Common myeloid progenitor, CD34-positive (primary cell): ENCODE results near the gene STUB1.

Experiments
- CTCF ChIA-PET: fragments of 350-600 bp; sonication (Branson Sonifier 250); formaldehyde crosslinking; loops from one replicate; lab custom pipeline; 2021; ENCODE audit warnings: antibody characterized with exemption; lab: Charles Lee
- POLR2A ChIA-PET: fragments of 350-600 bp; sonication (Branson Sonifier 250); formaldehyde crosslinking; loops from one replicate; lab custom pipeline; 2021; ENCODE audit warnings: antibody characterized with exemption; lab: Charles Lee
- DNase-seq, 3 donors: peaks; one replicate each; pipeline versions ENCODE4 v3.0.0 to v3.0.0-alpha.2; 2013
- H3K27ac ChIP-seq, 2 experiments: 1 replicate in 1 of 2; 2 replicates in 1 of 2; pipeline ENCODE4 v1.7.0; 2013; ENCODE audit warnings: inconsistent platforms in 2 of 2, low read length in 2 of 2, mild to moderate bottlenecking in 2 of 2, low read depth in 1 of 2, moderate library complexity in 1 of 2; ENCODE audit not compliant: severe bottlenecking in 2 of 2, insufficient read depth in 1 of 2, poor library complexity in 1 of 2
- H3K27me3 ChIP-seq, 5 experiments: replicated peaks in 2 of 5; 1 replicate in 3 of 5; 2 replicates in 2 of 5; pipeline versions ENCODE4 v1.6.1 to v1.7.0; 2013; ENCODE audit warnings: low read length in 4 of 5, mild to moderate bottlenecking in 2 of 5, moderate library complexity in 2 of 5, inconsistent platforms in 1 of 5; ENCODE audit not compliant: insufficient read depth in 5 of 5, control insufficient read depth in 4 of 5
- H3K36me3 ChIP-seq, 4 experiments: 1 replicate in 2 of 4; 2 replicates in 2 of 4; pipeline versions ENCODE4 v1.6.1 to v1.7.0; 2013; ENCODE audit warnings: low read length in 3 of 4, control low read depth in 1 of 4, mild to moderate bottlenecking in 1 of 4; ENCODE audit not compliant: control insufficient read depth in 4 of 4, insufficient read depth in 4 of 4
- H3K4me1 ChIP-seq, 4 experiments: 1 replicate in 3 of 4; 2 replicates in 1 of 4; pipeline versions ENCODE4 v1.6.1 to v1.7.1; 2013; ENCODE audit warnings: low read length in 3 of 4, mild to moderate bottlenecking in 3 of 4, control low read depth in 1 of 4, inconsistent platforms in 1 of 4, moderate library complexity in 1 of 4; ENCODE audit not compliant: control insufficient read depth in 4 of 4, insufficient read depth in 4 of 4; ENCODE audit errors: control extremely low read depth in 1 of 4
- H3K4me3 ChIP-seq, 7 experiments: 1 replicate in 4 of 7; 2 replicates in 3 of 7; pipeline versions ENCODE4 v1.5.1 to v1.7.0; 2013; ENCODE audit warnings: mild to moderate bottlenecking in 7 of 7, low read length in 6 of 7, moderate library complexity in 6 of 7, inconsistent platforms in 2 of 7, low read depth in 2 of 7, control low read depth in 1 of 7; ENCODE audit not compliant: insufficient read depth in 4 of 7, control insufficient read depth in 1 of 7; ENCODE audit errors: extremely low read depth in 1 of 7
- H3K9me3 ChIP-seq, 5 experiments: 1 replicate in 4 of 5; 2 replicates in 1 of 5; pipeline versions ENCODE4 v1.6.1 to v1.7.1; 2013; ENCODE audit warnings: low read length in 4 of 5, mild to moderate bottlenecking in 2 of 5, inconsistent platforms in 1 of 5, low read depth in 1 of 5, moderate library complexity in 1 of 5; ENCODE audit not compliant: control insufficient read depth in 4 of 5, insufficient read depth in 2 of 5; ENCODE audit errors: control extremely low read depth in 1 of 5
- WGBS: methylation state at CpG from one replicate; pipeline ENCODE4 v1.1.5; 2013; ENCODE audit not compliant: insufficient coverage; 5-methylcytosine and 5-hydroxymethylcytosine counted together

Gene STUB1

GRCh38 chr16:638034-638543 lies 42.1 kb upstream of the STUB1 start:
- H3K4me3 ChIP-seq = no peak overlapping the region
- ChIA-PET POLR2A (no interaction called here), CTCF (interaction anchor here (3.3 kb wide), 1 partner anchor 22 kb away, joined by 9 read pairs; no protein-coding TSS in a partner anchor)
- peaks cover 0 to 14% (median 11%) of the 10 kb centered on the region in 4 experiments for H3K36me3 ChIP-seq
- no peaks in the 10 kb centered on the region for H3K9me3 ChIP-seq
- WGBS = 94% methylated on average over 10 of the region's 15 CpGs
- peaks cover 0 to 49% (median 45%) of the 10 kb centered on the region in 4 experiments for H3K4me1 ChIP-seq
- H3K27me3 ChIP-seq = no peaks in the 10 kb centered on the region
- H3K27ac ChIP-seq = no peak overlapping the region
- DNase-seq = no peak

- 98% methylated on average over 6 of the region's 9 CpGs for WGBS
- peaks cover 0 to 52% (median 46%) of the 10 kb centered on the region in 4 experiments for H3K4me1 ChIP-seq
- H3K27ac ChIP-seq = no peak overlapping the region
- ChIA-PET POLR2A (no interaction called here), CTCF (interaction anchor here (3.3 kb wide), 1 partner anchor 21 kb away, joined by 9 read pairs; no protein-coding TSS in a partner anchor)
- H3K36me3 ChIP-seq = peaks cover 0 to 7% (median 5%) of the 10 kb centered on the region in 4 experiments
- H3K9me3 ChIP-seq = no peaks in the 10 kb centered on the region
- no peak overlapping the region for H3K4me3 ChIP-seq
- no peak for DNase-seq
- no peaks in the 10 kb centered on the region for H3K27me3 ChIP-seq
Observed at GRCh38 chr16:638836-639235, 41.4 kb upstream of the STUB1 start.

DNA sequence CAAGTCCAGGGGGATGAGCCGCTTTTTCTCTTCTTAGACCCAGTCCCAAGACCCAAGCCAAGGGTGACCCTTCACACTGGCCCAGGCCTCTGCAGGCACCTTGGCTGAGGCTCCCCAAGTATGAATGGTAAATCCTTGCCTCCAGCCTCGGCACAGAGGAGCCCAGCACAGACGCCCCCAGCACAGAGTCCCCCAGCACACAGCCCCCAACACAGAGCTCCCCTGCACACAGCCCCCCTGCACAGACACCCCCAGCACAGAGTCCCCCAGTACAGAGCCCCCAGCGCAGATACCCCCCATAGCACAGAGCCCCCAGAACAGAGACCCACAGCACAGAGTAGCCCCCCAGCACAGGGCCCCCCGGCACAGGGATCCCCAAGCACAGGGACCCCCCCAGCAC lies 39.6 kb upstream of the STUB1 start:
- CTCF ChIA-PET = no interaction called here
- Histone ChIP-seq H3K27ac (peak overlapping the region in 1 of 2 experiments; percentile 73), H3K9me3 (no peaks in the 10 kb centered on the region), H3K4me3 (peak overlapping the region in 2 of 7 experiments; percentile 75 to 79), H3K27me3 (no peaks in the 10 kb centered on the region), H3K4me1 (peaks cover 0 to 43% (median 37%) of the 10 kb centered on the region in 4 experiments), H3K36me3 (no peaks in the 10 kb centered on the region)
- POLR2A ChIA-PET = no interaction called here
- no peak for DNase-seq
- WGBS = 100% methylated on average over 1 of the region's 5 CpGs

GRCh38 chr16:641326-642188 lies 38.7 kb upstream of the STUB1 start, which contains the start of gene MCRIP2:
Gene MCRIP2 (plus strand): TSS chr16:641828. CDS start chr16:641992, 164 bp downstream.
- H3K27ac ChIP-seq = peak within 1 kb of the TSS in 1 of 2 experiments; percentile 73

GRCh38 chr16:642189-643049 lies 37.8 kb upstream of the STUB1 start:
- Histone ChIP-seq H3K4me1 (peaks cover 0 to 35% (median 32%) of the 10 kb centered on the region in 4 experiments), H3K27me3 (no peaks in the 10 kb centered on the region), H3K4me3 (peak overlapping the region; percentile 39 to 79 (median 69)), H3K9me3 (no peaks in the 10 kb centered on the region), H3K36me3 (peaks cover 0 to 12% (median 0%) of the 10 kb centered on the region in 4 experiments), H3K27ac (no peak overlapping the region)
- ChIA-PET CTCF (interaction anchor here (1.2 to 1.6 kb wide), 2 partner anchors 20 to 26 kb away, joined by 3 read pairs; partner anchors contain the start of gene RHOT2), POLR2A (no interaction called here)
- WGBS = 2% methylated on average over 45 of the region's 72 CpGs
- DNase-seq = peak in 2 of 3 donors; percentile 25 to 35

More at GRCh38 chr16:641326-642188, 38.7 kb upstream of the STUB1 start, which contains the start of gene MCRIP2:
- DNase-seq = peak; percentile 37 to 57 (median 51)
- H3K4me3 ChIP-seq = peak within 1 kb of the TSS; percentile 39 to 79 (median 69)
- ChIA-PET CTCF (interaction anchor here (1.6 kb wide), 1 partner anchor 21 kb away, joined by 3 read pairs; no protein-coding TSS in a partner anchor), POLR2A (no interaction called here)
- H3K36me3 ChIP-seq = peaks cover 0 to 4% (median 0%) of the 10 kb centered on the region in 4 experiments
- peaks cover 0 to 36% (median 32%) of the 10 kb centered on the region in 4 experiments for H3K4me1 ChIP-seq
- no peaks in the 10 kb centered on the region for H3K27me3 ChIP-seq
- 0% methylated on average over 42 of the region's 81 CpGs for WGBS
- no peaks in the 10 kb centered on the region for H3K9me3 ChIP-seq

DNA sequence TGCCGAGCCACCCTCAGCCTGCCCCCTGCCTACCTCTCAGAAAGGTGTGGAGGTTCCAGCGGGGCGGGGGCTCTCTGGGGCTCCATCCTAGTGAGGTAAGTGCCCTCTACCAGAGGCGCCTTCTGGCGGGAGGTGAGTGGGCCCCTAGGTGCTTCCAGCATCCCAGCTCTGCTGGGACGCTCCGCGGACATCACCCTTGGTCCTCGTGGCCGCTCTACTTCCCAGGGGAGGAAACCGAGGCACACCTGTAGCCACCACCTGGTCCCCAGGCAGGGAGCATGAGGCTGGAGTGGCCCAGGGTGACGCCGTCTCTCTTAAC lies 37.2 kb upstream of the STUB1 start:
- H3K27ac ChIP-seq = no peak overlapping the region
- peaks cover 0 to 13% (median 0%) of the 10 kb centered on the region in 4 experiments for H3K36me3 ChIP-seq
- ChIA-PET POLR2A (no interaction called here), CTCF (interaction anchor here (1.0 to 1.6 kb wide), 4 partner anchors 17 to 47 kb away, joined by 3 to 4 read pairs (median 3); partner anchors contain the start of gene RHOT2)
- H3K27me3 ChIP-seq = no peaks in the 10 kb centered on the region
- no peaks in the 10 kb centered on the region for H3K9me3 ChIP-seq
- 97% methylated on average over 13 of the region's 13 CpGs for WGBS
- peaks cover 0 to 35% (median 32%) of the 10 kb centered on the region in 4 experiments for H3K4me1 ChIP-seq
- DNase-seq = no peak
- peak overlapping the region in 3 of 7 experiments; percentile 74 to 79 (median 75) for H3K4me3 ChIP-seq
